Chondrocyte (in vitro differentiated cells): ENCODE results near the gene FHIT. TPM values are rescaled to one million over a fixed set of nuclear protein-coding genes. Genes with fewer than 3 reads are reported as not detected.

Source experiments
- DNase-seq: peaks from one replicate; pipeline ENCODE4 v3.0.0; 2021; ENCODE audit warnings: mixed read lengths, low spot score
- H3K27ac Mint-ChIP-seq: one replicate; pipeline ENCODE4 v1.8.0; 2021; ENCODE audit warnings: mild to moderate bottlenecking, moderate library complexity, mixed read lengths; ENCODE audit not compliant: unreplicated experiment
- H3K27me3 Mint-ChIP-seq: 2 replicates; pipeline ENCODE4 v1.8.0; 2021; ENCODE audit warnings: low read depth, mixed read lengths
- H3K36me3 Mint-ChIP-seq: 2 replicates; pipeline ENCODE4 v1.8.0; 2021; ENCODE audit warnings: low read depth, mixed read lengths
- H3K4me1 Mint-ChIP-seq: 2 replicates; pipeline ENCODE4 v1.8.0; 2021; ENCODE audit warnings: low read depth, mild to moderate bottlenecking, mixed read lengths
- H3K4me3 Mint-ChIP-seq: one replicate; pipeline ENCODE4 v1.8.0; 2021; ENCODE audit warnings: mild to moderate bottlenecking, moderate library complexity, mixed read lengths; ENCODE audit not compliant: unreplicated experiment
- H3K9me3 Mint-ChIP-seq: 2 replicates; pipeline ENCODE4 v1.8.0; 2021; ENCODE audit warnings: low read depth, mixed read lengths
- total RNA-seq: library from RNA; stranded (reverse); gene quantifications from 3 replicates; pipeline ENCODE4 v1.2.1, GENCODE V29; 2021
- TF ChIP-seq, protein P1 (sequence below): fragments of 200-600 bp; sonication (generic); IDR thresholded peaks from 2 replicates; pipeline ENCODE4 v1.5.0; 2021; ENCODE audit warnings: antibody characterized with exemption, mild to moderate bottlenecking, moderate library complexity

Gene FHIT
- total RNA-seq, 1 donor from 2014 or later, result 3.8 TPM

- Mint-ChIP-seq H3K4me1 (peaks cover 8% of the 10 kb centered on the region), H3K27me3 (no peaks in the 10 kb centered on the region), H3K36me3 (no peaks in the 10 kb centered on the region), H3K4me3 (no peak overlapping the region), H3K9me3 (peaks cover 4% of the 10 kb centered on the region), H3K27ac (no peak overlapping the region)
- TF ChIP-seq, protein P1, sequence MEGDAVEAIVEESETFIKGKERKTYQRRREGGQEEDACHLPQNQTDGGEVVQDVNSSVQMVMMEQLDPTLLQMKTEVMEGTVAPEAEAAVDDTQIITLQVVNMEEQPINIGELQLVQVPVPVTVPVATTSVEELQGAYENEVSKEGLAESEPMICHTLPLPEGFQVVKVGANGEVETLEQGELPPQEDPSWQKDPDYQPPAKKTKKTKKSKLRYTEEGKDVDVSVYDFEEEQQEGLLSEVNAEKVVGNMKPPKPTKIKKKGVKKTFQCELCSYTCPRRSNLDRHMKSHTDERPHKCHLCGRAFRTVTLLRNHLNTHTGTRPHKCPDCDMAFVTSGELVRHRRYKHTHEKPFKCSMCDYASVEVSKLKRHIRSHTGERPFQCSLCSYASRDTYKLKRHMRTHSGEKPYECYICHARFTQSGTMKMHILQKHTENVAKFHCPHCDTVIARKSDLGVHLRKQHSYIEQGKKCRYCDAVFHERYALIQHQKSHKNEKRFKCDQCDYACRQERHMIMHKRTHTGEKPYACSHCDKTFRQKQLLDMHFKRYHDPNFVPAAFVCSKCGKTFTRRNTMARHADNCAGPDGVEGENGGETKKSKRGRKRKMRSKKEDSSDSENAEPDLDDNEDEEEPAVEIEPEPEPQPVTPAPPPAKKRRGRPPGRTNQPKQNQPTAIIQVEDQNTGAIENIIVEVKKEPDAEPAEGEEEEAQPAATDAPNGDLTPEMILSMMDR, result no peak
- DNase-seq, result no peak
These were observed 620.3 kb downstream of the FHIT start for GRCh38 chr3:60630953-60631352.

DNA sequence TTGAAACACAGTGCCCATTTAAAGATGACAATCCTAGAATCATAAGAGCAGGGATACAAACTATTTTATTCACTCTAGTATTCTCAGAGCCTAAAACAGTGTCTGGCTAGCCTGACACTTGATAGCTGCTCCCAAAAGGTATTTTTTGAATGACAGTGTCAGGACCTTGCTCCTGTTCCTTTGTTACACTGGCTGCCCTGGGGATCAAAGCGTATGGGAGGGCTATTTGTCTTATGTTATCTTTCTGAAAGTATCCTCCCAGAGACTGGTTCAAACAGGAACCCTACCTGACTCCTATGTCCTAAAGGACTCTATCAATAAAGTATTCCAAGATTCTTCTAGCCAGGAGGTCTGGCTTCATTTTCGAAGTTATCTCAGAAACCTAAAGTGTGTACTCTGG lies 621.4 kb downstream of the FHIT start:
- H3K27ac Mint-ChIP-seq, result no peak overlapping the region
- peaks cover 4% of the 10 kb centered on the region for H3K4me1 Mint-ChIP-seq
- no peaks in the 10 kb centered on the region for H3K36me3 Mint-ChIP-seq
- peaks cover 4% of the 10 kb centered on the region for H3K9me3 Mint-ChIP-seq
- H3K27me3 Mint-ChIP-seq, result no peaks in the 10 kb centered on the region
- TF ChIP-seq, protein P1, result no peak
- no peak overlapping the region for H3K4me3 Mint-ChIP-seq
- DNase-seq, result no peak

GRCh38 chr3:60622349-60622748 lies 628.9 kb downstream of the FHIT start:
- peaks cover 10% of the 10 kb centered on the region for H3K9me3 Mint-ChIP-seq
- H3K36me3 Mint-ChIP-seq, result no peaks in the 10 kb centered on the region
- H3K4me3 Mint-ChIP-seq, result no peak overlapping the region
- no peak overlapping the region for H3K27ac Mint-ChIP-seq
- no peak for DNase-seq
- no peaks in the 10 kb centered on the region for H3K4me1 Mint-ChIP-seq
- TF ChIP-seq, protein P1, result no peak
- H3K27me3 Mint-ChIP-seq, result no peaks in the 10 kb centered on the region

DNA sequence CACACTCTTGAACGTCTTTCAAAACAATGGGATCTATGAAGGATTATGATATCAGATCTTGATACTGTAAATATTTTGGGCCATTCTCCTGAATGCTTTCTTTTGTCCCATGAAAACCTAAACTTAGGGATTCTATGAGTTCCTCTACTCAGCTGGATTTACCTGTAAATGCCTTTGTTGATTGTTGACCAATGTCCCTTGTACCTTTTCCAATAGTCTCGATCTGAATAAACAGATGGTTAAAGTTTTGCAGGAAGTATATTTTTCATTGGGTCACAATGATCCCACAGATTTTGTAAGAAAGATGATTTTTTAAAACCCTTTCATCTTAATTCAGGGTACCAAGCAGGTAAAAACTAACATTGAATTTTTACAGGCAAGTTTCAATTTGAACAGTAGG lies 634.1 kb downstream of the FHIT start:
- no peak overlapping the region for H3K27ac Mint-ChIP-seq
- H3K4me3 Mint-ChIP-seq, result no peak overlapping the region
- TF ChIP-seq, protein P1, result no peak
- no peaks in the 10 kb centered on the region for H3K36me3 Mint-ChIP-seq
- H3K27me3 Mint-ChIP-seq, result no peaks in the 10 kb centered on the region
- DNase-seq, result no peak
- peaks cover 6% of the 10 kb centered on the region for H3K9me3 Mint-ChIP-seq
- no peaks in the 10 kb centered on the region for H3K4me1 Mint-ChIP-seq

DNA sequence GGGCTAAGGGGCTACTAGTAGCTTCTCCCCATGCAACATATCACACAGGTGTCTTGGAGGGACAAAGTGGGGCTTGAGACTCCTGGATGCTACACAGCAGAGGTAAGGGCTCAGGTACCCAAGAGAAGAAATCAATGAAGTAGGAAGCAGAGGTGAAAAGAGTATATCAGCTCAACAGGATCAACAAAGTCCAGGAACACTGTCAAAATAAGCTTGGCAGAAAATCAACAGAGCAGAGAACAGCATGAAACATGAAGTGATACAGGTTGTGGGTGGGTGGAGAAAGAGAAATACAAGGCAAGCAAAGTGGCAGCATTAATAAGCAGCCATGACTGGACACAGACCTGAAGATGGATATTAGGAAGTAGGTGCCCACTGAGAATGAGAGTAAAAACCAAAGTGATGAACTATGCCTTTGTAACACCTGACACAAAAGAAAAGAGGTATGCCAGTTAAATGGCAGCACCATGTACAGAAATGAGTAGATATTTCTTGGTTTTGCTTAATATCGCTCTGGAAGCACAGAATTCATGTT lies 637.4 kb downstream of the FHIT start:
- Mint-ChIP-seq H3K4me3 (no peak overlapping the region), H3K27ac (no peak overlapping the region), H3K9me3 (no peaks in the 10 kb centered on the region), H3K4me1 (peaks cover 14% of the 10 kb centered on the region), H3K36me3 (no peaks in the 10 kb centered on the region), H3K27me3 (no peaks in the 10 kb centered on the region)
- no peak for DNase-seq
- TF ChIP-seq, protein P1, result no peak
